B cell (primary cell): ENCODE measurements around the gene STAG2. TPM values are rescaled to one million over a fixed set of nuclear protein-coding genes. Genes with fewer than 3 reads are reported as not detected.

ENCODE experiments used
- ATAC-seq: fragments of 200-7000 bp; cut with Tn5 transposase; one replicate; pipeline ENCODE4 v1.10.0; 2021; ENCODE audit warnings: low read depth, mild to moderate bottlenecking, moderate number of reproducible peaks, moderate library complexity
- CTCF ChIA-PET: fragments of 350-600 bp; sonication (Branson Sonifier 250); formaldehyde crosslinking; loops from one replicate; lab custom pipeline; 2021; ENCODE audit warnings: antibody characterized with exemption, inconsistent platforms; lab: Charles Lee
- POLR2A ChIA-PET: fragments of 350-600 bp; sonication (Branson Sonifier 250); formaldehyde crosslinking; loops from one replicate; lab custom pipeline; 2021; ENCODE audit warnings: antibody characterized with exemption; lab: Charles Lee
- DNase-seq: peaks from one replicate; pipeline ENCODE4 v3.0.0; 2013
- H2AFZ ChIP-seq: 2 replicates; pipeline ENCODE4 v1.6.1; 2012; ENCODE audit warnings: mild to moderate bottlenecking, low read depth, low read length; ENCODE audit not compliant: insufficient read depth, poor library complexity, severe bottlenecking
- H3K27ac ChIP-seq, 2 donors: 1 replicate in 1 of 2; 2 replicates in 1 of 2; pipeline ENCODE4 v1.5.1; 2012 to 2013; ENCODE audit warnings: low read length in 2 of 2, mild to moderate bottlenecking in 2 of 2, moderate library complexity in 1 of 2
- H3K27me3 ChIP-seq, 4 experiments: fragments of 200-600 bp in 1 of 4; sonication (generic) in 1 of 4; replicated peaks in 1 of 4; 1 replicate in 2 of 4; 2 replicates in 2 of 4; pipeline versions ENCODE4 v1.6.1 to v1.7.0; 2013 to 2016; ENCODE audit warnings: low read length in 3 of 4, mild to moderate bottlenecking in 2 of 4, mixed read lengths in 1 of 4, moderate library complexity in 1 of 4; ENCODE audit not compliant: insufficient read depth in 4 of 4, control insufficient read depth in 3 of 4; ENCODE audit errors: control extremely low read depth in 1 of 4
- H3K36me3 ChIP-seq, 2 experiments: replicated peaks in 1 of 2; 1 replicate in 1 of 2; 2 replicates in 1 of 2; pipeline versions ENCODE4 v1.6.1 to v1.7.1; 2013; ENCODE audit warnings: low read length in 1 of 2; ENCODE audit not compliant: insufficient read depth in 2 of 2, control insufficient read depth in 1 of 2; ENCODE audit errors: control extremely low read depth in 1 of 2, extremely low read depth in 1 of 2
- H3K4me1 ChIP-seq, 2 donors: fragments of 200-600 bp in 1 of 2; sonication (generic) in 1 of 2; 1 replicate in 1 of 2; 2 replicates in 1 of 2; pipeline versions ENCODE4 v1.5.1 to v1.6.1; 2013 to 2017; ENCODE audit warnings: low read length in 2 of 2; ENCODE audit not compliant: control insufficient read depth in 2 of 2, insufficient read depth in 2 of 2
- H3K4me2 ChIP-seq: replicated peaks from 2 replicates; pipeline ENCODE3; 2012; ENCODE audit warnings: mild to moderate bottlenecking, low read depth, low read length; ENCODE audit not compliant: poor library complexity, severe bottlenecking
- H3K4me3 ChIP-seq, 5 experiments: fragments of 200-600 bp in 1 of 5; sonication (generic) in 1 of 5; 1 replicate in 3 of 5; 2 replicates in 2 of 5; pipeline versions ENCODE4 v1.5.1 to v1.7.0; 2011 to 2016; ENCODE audit warnings: low read length in 4 of 5, mild to moderate bottlenecking in 4 of 5, low read depth in 2 of 5, control low read depth in 1 of 5, moderate library complexity in 1 of 5; ENCODE audit not compliant: insufficient read depth in 1 of 5; ENCODE audit errors: control extremely low read depth in 1 of 5, extremely low read depth in 1 of 5
- H3K79me2 ChIP-seq: fragments of 200-600 bp; sonication (generic); one replicate; pipeline ENCODE4 v1.6.0; 2016; ENCODE audit warnings: low read length; ENCODE audit not compliant: control insufficient read depth, insufficient read depth
- H3K9ac ChIP-seq: fragments of 200-600 bp; sonication (generic); 2 replicates; pipeline ENCODE4 v1.6.1; 2017; ENCODE audit warnings: mild to moderate bottlenecking, low read length, moderate library complexity
- H3K9me3 ChIP-seq, 3 donors: one replicate each; pipeline versions ENCODE4 v1.6.1 to v1.7.1; 2013; ENCODE audit warnings: low read length in 2 of 3; ENCODE audit not compliant: control insufficient read depth in 2 of 3, insufficient read depth in 1 of 3; ENCODE audit errors: control extremely low read depth in 1 of 3
- H4K20me1 ChIP-seq: 2 replicates; pipeline ENCODE4 v1.6.0; 2012; ENCODE audit warnings: mild to moderate bottlenecking, low read length; ENCODE audit not compliant: insufficient read depth, control insufficient read depth, poor library complexity, severe bottlenecking
- H3K27ac Mint-ChIP-seq: one replicate; pipeline ENCODE4 v1.8.0; 2021; ENCODE audit warnings: mixed read lengths
- H3K27me3 Mint-ChIP-seq: one replicate; pipeline ENCODE4 v1.8.0; 2021; ENCODE audit warnings: mixed read lengths
- H3K4me1 Mint-ChIP-seq: one replicate; pipeline ENCODE4 v1.8.0; 2021; ENCODE audit warnings: mixed read lengths
- H3K4me3 Mint-ChIP-seq: one replicate; pipeline ENCODE4 v1.8.0; 2021; ENCODE audit warnings: mixed read lengths
- H3K9me3 Mint-ChIP-seq: one replicate; pipeline ENCODE4 v1.8.0; 2022; ENCODE audit warnings: mixed read lengths; ENCODE audit not compliant: insufficient read depth
- EZH2 ChIP-seq: IDR thresholded peaks from 2 replicates; pipeline ENCODE4 v1.6.1; 2012; ENCODE audit warnings: borderline replicate concordance, low read depth, mild to moderate bottlenecking, moderate library complexity, low read length; ENCODE audit not compliant: insufficient read depth, poor library complexity, severe bottlenecking
- WGBS: methylation state at CpG from one replicate; pipeline ENCODE4 v1.1.5; 2013; ENCODE audit warnings: missing lambda C conversion rate; ENCODE audit not compliant: insufficient coverage; 5-methylcytosine and 5-hydroxymethylcytosine counted together
- intact Hi-C: fragments of 100-400 bp; cut with micrococcal nuclease; formaldehyde crosslinking; loops from one replicate; pipeline ENCODE4 v1.10.0; 2022
- polyA plus RNA-seq: library from polyadenylated mRNA; depleted of rRNA; stranded (reverse); fragments of >200 nt; gene quantifications from 2 replicates; pipeline ENCODE4 v1.2.3, GENCODE V29; 2012
- total RNA-seq, 2 donors: library from RNA; stranded (reverse); fragments of 120-200 nt in 1 of 2; gene quantifications; 1 replicate in 1 of 2; 2 replicates in 1 of 2; pipeline versions ENCODE4 v1.2.3 to v1.2.4, GENCODE V29; 2013 to 2022
- TF ChIP-seq, protein P1 (sequence below): fragments of 200-600 bp; IDR thresholded peaks from one replicate; pipeline ENCODE4 v1.8.0; 2022; ENCODE audit warnings: antibody characterized with exemption, mild to moderate bottlenecking

Gene STAG2
- total and polyA plus RNA-seq, 2 donors (not counting 1 experiment from before 2014, with no cell fraction given): 15.3 to 117 TPM

DNA sequence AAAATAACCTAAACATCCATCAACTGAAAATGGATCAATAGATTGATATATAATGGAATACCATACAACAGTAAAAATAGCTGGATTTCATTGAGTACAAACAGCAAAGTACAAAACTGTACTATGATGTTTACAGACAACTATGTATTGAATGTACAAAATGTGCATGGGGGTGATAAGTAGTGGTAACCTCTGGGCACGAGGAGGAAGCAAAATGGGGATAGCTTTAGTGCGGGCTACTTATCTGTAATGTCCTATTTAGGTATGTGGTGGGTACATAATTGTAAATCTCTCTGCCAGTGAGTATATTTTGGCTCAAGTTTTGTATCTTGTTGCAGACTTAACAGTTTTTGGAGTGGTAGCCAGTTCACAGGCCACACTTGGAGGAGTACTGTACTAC lies 123.6 kb downstream of the STAG2 start:
- POLR2A ChIA-PET: no interaction called here
- Histone ChIP-seq H3K27me3 (no peaks in the 10 kb centered on the region), H3K79me2 (no peaks in the 10 kb centered on the region), H2AFZ (no peak overlapping the region), H3K4me2 (no peak overlapping the region), H3K27ac (no peak overlapping the region), H3K36me3 (peaks cover 4 to 62% of the 10 kb centered on the region in 2 experiments), H3K9ac (no peak overlapping the region), H3K4me1 (no peaks in the 10 kb centered on the region), H3K4me3 (no peak overlapping the region), H4K20me1 (no peaks in the 10 kb centered on the region), H3K9me3 (peaks cover 0 to 5% (median 0%) of the 10 kb centered on the region in 3 donors)
- 100% methylated on average over 2 of the region's 2 CpGs for WGBS
- DNase-seq (no peak), ATAC-seq (no peak)
- TF ChIP-seq EZH2: no peak
- TF ChIP-seq, protein P1, sequence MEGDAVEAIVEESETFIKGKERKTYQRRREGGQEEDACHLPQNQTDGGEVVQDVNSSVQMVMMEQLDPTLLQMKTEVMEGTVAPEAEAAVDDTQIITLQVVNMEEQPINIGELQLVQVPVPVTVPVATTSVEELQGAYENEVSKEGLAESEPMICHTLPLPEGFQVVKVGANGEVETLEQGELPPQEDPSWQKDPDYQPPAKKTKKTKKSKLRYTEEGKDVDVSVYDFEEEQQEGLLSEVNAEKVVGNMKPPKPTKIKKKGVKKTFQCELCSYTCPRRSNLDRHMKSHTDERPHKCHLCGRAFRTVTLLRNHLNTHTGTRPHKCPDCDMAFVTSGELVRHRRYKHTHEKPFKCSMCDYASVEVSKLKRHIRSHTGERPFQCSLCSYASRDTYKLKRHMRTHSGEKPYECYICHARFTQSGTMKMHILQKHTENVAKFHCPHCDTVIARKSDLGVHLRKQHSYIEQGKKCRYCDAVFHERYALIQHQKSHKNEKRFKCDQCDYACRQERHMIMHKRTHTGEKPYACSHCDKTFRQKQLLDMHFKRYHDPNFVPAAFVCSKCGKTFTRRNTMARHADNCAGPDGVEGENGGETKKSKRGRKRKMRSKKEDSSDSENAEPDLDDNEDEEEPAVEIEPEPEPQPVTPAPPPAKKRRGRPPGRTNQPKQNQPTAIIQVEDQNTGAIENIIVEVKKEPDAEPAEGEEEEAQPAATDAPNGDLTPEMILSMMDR: no peak
- no peaks in the 10 kb centered on the region for H3K27me3 Mint-ChIP-seq
- H3K9me3 Mint-ChIP-seq: no peaks in the 10 kb centered on the region
- H3K4me3 Mint-ChIP-seq: no peak overlapping the region
- H3K27ac Mint-ChIP-seq: no peak overlapping the region
- intact Hi-C loops: no loop called here
- CTCF ChIA-PET: no interaction called here
- H3K4me1 Mint-ChIP-seq: no peaks in the 10 kb centered on the region

- H2AFZ ChIP-seq: no peak overlapping the region
- H3K27me3 ChIP-seq: no peaks in the 10 kb centered on the region
- H3K4me2 ChIP-seq: no peak overlapping the region
- peaks cover 1 to 65% of the 10 kb centered on the region in 2 experiments for H3K36me3 ChIP-seq
- TF ChIP-seq, protein P1: no peak
- no peak for TF ChIP-seq EZH2
- H3K9me3 ChIP-seq: no peaks in the 10 kb centered on the region
- no peaks in the 10 kb centered on the region for H3K4me1 ChIP-seq
- ChIA-PET POLR2A (no interaction called here), CTCF (interaction anchor here (0.7 kb wide), 1 partner anchor 15 kb away, joined by 4 read pairs; no protein-coding TSS in a partner anchor)
- no peak overlapping the region for H3K27ac ChIP-seq
- H3K79me2 ChIP-seq: no peaks in the 10 kb centered on the region
- 100% methylated on average over 1 of the region's 7 CpGs for WGBS
- Mint-ChIP-seq H3K27ac (no peak overlapping the region), H3K27me3 (no peaks in the 10 kb centered on the region), H3K9me3 (no peaks in the 10 kb centered on the region), H3K4me3 (no peak overlapping the region), H3K4me1 (no peaks in the 10 kb centered on the region)
- no peaks in the 10 kb centered on the region for H4K20me1 ChIP-seq
- no peak overlapping the region for H3K4me3 ChIP-seq
- no peak for DNase-seq
- intact Hi-C loops: no loop called here
- no peak for ATAC-seq
- H3K9ac ChIP-seq: no peak overlapping the region
Observed at GRCh38 chrX:124086411-124086810, 124.9 kb downstream of the STAG2 start.
